Measurements from ENCODE around the gene PAEP.

The PAEP gene

DNA sequence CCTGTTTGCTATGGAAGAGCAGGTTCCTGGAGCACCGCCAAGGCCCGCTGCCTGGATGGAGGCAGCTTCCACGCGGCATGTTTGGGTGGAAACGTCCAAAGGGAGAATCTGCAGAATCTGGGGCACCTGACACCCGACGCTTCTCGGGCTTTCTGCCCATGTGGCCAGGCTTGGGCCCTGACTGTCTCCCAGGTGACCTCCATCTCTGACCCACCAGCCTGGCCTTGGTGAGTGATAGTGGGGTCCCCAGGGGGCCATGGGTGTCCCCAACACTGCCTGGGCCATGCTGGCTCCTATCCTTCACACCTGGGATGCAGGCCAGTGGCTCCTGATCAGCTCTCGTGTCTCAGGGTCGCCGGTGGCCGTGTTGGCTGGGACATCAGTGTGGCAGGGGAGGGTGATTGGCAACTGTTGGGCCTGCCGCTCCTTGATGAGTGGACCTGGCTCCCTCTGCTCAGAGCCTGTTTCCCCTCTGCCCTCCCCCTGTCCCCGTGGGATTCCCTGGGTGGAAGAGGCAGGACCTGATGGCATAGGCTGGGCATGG is 43.8 kb downstream of the PAEP start:
- TF ChIP-seq, protein P1, sequence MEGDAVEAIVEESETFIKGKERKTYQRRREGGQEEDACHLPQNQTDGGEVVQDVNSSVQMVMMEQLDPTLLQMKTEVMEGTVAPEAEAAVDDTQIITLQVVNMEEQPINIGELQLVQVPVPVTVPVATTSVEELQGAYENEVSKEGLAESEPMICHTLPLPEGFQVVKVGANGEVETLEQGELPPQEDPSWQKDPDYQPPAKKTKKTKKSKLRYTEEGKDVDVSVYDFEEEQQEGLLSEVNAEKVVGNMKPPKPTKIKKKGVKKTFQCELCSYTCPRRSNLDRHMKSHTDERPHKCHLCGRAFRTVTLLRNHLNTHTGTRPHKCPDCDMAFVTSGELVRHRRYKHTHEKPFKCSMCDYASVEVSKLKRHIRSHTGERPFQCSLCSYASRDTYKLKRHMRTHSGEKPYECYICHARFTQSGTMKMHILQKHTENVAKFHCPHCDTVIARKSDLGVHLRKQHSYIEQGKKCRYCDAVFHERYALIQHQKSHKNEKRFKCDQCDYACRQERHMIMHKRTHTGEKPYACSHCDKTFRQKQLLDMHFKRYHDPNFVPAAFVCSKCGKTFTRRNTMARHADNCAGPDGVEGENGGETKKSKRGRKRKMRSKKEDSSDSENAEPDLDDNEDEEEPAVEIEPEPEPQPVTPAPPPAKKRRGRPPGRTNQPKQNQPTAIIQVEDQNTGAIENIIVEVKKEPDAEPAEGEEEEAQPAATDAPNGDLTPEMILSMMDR (IDR thresholded peaks at IDR 0.05; ENCODE audit: unreplicated experiment in 3 of 3): no peak
- no peaks in the 10 kb centered on the region for H3K9me3 Mint-ChIP-seq
- H3K36me3 Mint-ChIP-seq (ENCODE audit: low read depth): no peaks in the 10 kb centered on the region
- H3K4me1 Mint-ChIP-seq: peaks cover 5% of the 10 kb centered on the region
- H3K27ac Mint-ChIP-seq: peak overlapping the region in 1 of 3 experiments; percentile 55
- H3K27me3 Mint-ChIP-seq (ENCODE audit: low read depth): peaks cover 33% of the 10 kb centered on the region
- H3K4me3 Mint-ChIP-seq: no peak overlapping the region

DNA sequence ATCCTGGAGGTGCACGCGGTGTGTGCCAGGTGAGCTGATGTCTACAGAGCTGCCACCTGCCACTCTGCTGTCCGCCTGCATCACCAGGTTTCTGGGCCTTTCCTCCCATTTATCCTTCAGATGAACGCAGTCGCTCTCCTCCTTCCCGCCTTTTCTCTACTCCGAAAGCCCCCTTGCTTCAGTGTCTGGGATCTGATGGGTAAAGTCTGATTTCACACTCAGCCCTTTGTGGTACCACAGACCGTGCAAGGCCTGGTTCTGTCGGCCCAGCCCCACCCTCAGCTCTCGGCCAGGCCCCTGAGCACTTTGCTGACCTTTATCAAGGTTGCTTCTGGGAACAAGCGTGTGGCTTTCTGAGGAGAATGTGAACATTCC is 45.3 kb downstream of the PAEP start:
- Mint-ChIP-seq H3K36me3 (ENCODE audit: low read depth) (no peaks in the 10 kb centered on the region), H3K27me3 (ENCODE audit: low read depth) (peaks cover 25% of the 10 kb centered on the region), H3K4me3 (no peak overlapping the region), H3K4me1 (peaks cover 5% of the 10 kb centered on the region), H3K9me3 (peaks cover 2% of the 10 kb centered on the region), H3K27ac (no peak overlapping the region)
- TF ChIP-seq, protein P1 (IDR thresholded peaks at IDR 0.05; ENCODE audit: unreplicated experiment in 3 of 3): no peak

DNA sequence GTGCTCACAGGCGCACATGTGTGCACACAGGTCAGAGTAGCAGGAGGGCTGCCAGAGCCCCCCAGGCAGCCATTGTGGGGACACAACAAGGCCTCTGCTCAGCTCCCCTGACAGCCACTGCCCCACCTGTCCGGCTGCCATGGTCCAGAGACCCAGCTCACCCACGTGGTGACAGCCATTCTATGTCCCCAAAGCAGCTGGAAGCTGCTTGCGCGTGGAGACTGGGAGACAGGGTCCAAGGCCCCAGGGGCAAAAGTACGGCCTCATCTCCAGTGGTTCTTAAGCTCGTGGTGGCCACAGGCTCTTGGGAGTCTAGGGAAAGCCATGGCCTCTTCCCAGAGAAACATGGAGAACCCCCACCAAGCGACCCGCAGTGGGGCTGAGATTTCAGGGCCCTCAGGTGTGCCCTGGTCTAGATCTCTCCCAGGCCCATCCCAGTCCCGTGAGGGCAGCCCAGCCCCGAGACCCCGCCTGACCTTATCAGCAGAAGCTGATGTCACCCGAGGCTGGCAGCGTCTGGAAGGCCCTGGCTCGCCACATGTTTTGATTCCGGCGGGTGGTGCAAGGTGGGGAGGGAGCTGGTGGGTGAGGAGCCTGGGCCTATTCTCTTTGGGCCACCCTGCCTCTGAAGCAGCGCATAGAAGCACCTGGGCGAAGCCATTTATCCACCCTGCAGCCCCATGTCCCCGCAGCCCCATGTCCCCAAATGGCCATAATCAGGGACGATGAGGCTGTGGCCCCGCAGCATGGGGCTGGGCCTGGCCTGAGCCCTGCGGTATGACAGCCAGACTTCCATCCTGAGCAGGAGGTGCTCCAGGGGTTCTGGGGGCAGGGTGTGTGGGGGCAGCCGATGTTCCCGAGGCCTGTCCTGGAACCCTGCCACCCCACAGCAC is 46.1 kb downstream of the PAEP start:
- Mint-ChIP-seq H3K4me1 (peaks cover 5% of the 10 kb centered on the region), H3K27ac (no peak overlapping the region), H3K36me3 (ENCODE audit: low read depth) (no peaks in the 10 kb centered on the region), H3K27me3 (ENCODE audit: low read depth) (peaks cover 28% of the 10 kb centered on the region), H3K9me3 (peaks cover 2% of the 10 kb centered on the region), H3K4me3 (no peak overlapping the region)
- TF ChIP-seq, protein P1 (IDR thresholded peaks at IDR 0.05; ENCODE audit: unreplicated experiment in 3 of 3): no peak

DNA sequence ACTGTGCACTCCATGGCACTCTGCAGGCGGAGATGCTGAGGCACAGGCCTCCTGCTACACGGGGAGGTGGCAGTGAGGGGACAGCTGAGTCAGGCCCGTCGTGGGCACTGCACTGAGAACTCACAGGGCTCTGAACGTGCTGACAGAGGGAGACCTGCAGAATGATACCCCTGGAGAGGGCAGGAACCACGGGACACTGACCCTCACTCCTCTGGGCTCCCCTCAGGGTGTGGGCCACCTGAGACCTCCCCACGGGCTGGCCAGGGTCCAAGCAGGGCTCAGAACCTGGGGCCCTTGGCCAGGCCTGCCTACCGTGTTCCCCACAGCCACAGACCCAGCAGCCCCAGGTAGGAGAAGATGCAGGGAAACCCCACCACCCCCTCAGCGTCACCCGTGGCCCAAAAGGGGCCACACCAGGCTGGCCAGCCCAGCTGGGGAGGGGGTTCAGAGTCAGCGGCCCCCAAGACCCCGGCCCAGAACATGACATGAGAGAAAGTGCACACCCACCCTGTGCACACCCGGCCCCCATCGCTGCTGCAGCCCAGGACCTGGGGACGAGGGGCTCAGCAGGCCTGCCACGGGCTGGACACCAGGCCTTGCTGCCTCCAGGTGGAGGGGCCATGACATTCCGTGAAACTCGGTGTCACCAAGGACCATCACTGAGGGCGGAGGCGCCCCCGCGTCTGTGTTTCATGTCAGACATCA is 46.9 kb downstream of the PAEP start:
- no peak overlapping the region for H3K4me3 Mint-ChIP-seq
- peaks cover 5% of the 10 kb centered on the region for H3K4me1 Mint-ChIP-seq
- no peaks in the 10 kb centered on the region for H3K36me3 Mint-ChIP-seq (ENCODE audit: low read depth)
- TF ChIP-seq, protein P1 (IDR thresholded peaks at IDR 0.05; ENCODE audit: unreplicated experiment in 3 of 3): no peak
- peaks cover 28% of the 10 kb centered on the region for H3K27me3 Mint-ChIP-seq (ENCODE audit: low read depth)
- H3K9me3 Mint-ChIP-seq: peaks cover 2% of the 10 kb centered on the region
- H3K27ac Mint-ChIP-seq: no peak overlapping the region

DNA sequence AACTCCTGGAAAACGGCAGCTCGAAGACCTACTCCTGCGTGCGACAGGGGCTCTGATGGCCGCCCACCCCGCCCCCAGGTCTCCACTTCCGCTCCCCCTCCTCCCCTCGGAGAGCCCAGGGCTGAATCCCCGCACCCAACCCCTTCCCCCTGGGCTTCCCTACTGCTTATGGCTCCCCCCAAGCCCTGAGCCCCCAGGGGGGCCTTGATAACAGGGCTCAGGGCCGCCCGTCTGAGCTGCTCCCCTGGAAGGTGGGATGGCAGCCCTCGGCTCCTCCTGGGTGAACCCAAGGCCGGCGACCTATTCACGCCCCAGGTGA is 47.4 kb downstream of the PAEP start:
- Mint-ChIP-seq H3K9me3 (peaks cover 2% of the 10 kb centered on the region), H3K27me3 (ENCODE audit: low read depth) (peaks cover 23% of the 10 kb centered on the region), H3K27ac (no peak overlapping the region), H3K4me1 (peaks cover 5% of the 10 kb centered on the region), H3K36me3 (ENCODE audit: low read depth) (no peaks in the 10 kb centered on the region), H3K4me3 (no peak overlapping the region)
- TF ChIP-seq, protein P1 (IDR thresholded peaks at IDR 0.05; ENCODE audit: unreplicated experiment in 3 of 3): no peak
